ENCODE data around the gene CCR2. TPM values are rescaled to one million over a fixed set of nuclear protein-coding genes. Genes with fewer than 3 reads are reported as not detected.

CCR2 gene
- not detected in 2 replicates for total RNA-seq

GRCh38 chr3:46353647-46354410 is at the start of gene CCR2:
Gene CCR2 (plus strand): TSS chr3:46354111. CDS start chr3:46357528, 3,417 bp downstream.

GRCh38 chr3:46370839-46371518 is 17.1 kb downstream of the CCR2 start, which contains the start of gene CCR5:
Gene CCR5 (plus strand): TSS chr3:46370946. CDS start chr3:46372903, 1,957 bp downstream.

GRCh38 chr3:46406788-46407611 is 53.1 kb downstream of the CCR2 start, which contains the start of the genes CCR5AS and CCRL2:
Gene CCR5AS (minus strand): TSS chr3:46407066.
Gene CCRL2 (plus strand): TSS chr3:46407259. CDS start chr3:46408080, 821 bp downstream.

Other genes starting within 250 kb of the CCR2 start
- gene CCR1, start 145.8 kb upstream of the CCR2 start, total RNA-seq: not detected in 2 replicates
- not detected in 2 replicates for gene CCR3, start 111.7 kb upstream of the CCR2 start, total RNA-seq
- not detected in 2 replicates for gene CCR5, start 16.8 kb downstream of the CCR2 start, total RNA-seq
- 13.9 and 14.8 TPM in 2 replicates for gene CCRL2, start 53.1 kb downstream of the CCR2 start, total RNA-seq
- gene LTF, start 110.8 kb downstream of the CCR2 start, total RNA-seq: 0.25 and 3.1 TPM in 2 replicates
- gene RTP3, start 143.9 kb downstream of the CCR2 start, total RNA-seq: not detected in 2 replicates
- 0.47 and 0.64 TPM in 2 replicates for gene LRRC2, start 212.2 kb downstream of the CCR2 start, total RNA-seq